Heart right ventricle (tissue), 16 donors: ENCODE data around the gene CHST13. TPM values are rescaled to one million over a fixed set of nuclear protein-coding genes. Genes with fewer than 3 reads are reported as not detected.

ENCODE experiments used
- ATAC-seq, 8 donors: fragments of 200-7000 bp; cut with Tn5 transposase; one replicate each; pipeline ENCODE4 v1.9.1; 2020; ENCODE audit warnings: mild to moderate bottlenecking in 8 of 8, moderate library complexity in 8 of 8, moderate number of reproducible peaks in 1 of 8
- DNase-seq, 2 donors: peaks; one replicate each; pipeline ENCODE4 v3.0.0-alpha.2; 2020
- H3K27ac ChIP-seq, 10 donors: fragments of 200-600 bp; sonication (generic) in 2 of 10; one replicate each; pipeline versions ENCODE4 v1.5.0 to v1.8.0; 2020 to 2022; ENCODE audit warnings: mild to moderate bottlenecking in 3 of 10
- H3K27me3 ChIP-seq, 7 donors: fragments of 200-600 bp; one replicate each; pipeline ENCODE4 v1.8.0; 2021 to 2022; ENCODE audit warnings: mild to moderate bottlenecking in 2 of 7
- H3K36me3 ChIP-seq, 9 donors: fragments of 200-600 bp; sonication (generic) in 1 of 9; one replicate each; pipeline versions ENCODE4 v1.5.0 to v1.8.0; 2020 to 2022; ENCODE audit warnings: mild to moderate bottlenecking in 2 of 9
- H3K4me1 ChIP-seq, 9 donors: fragments of 200-600 bp; sonication (generic) in 1 of 9; one replicate each; pipeline versions ENCODE4 v1.5.0 to v1.8.0; 2020 to 2022; ENCODE audit warnings: mild to moderate bottlenecking in 4 of 9
- H3K4me3 ChIP-seq, 10 donors: fragments of 200-600 bp; sonication (generic) in 2 of 10; one replicate each; pipeline versions ENCODE4 v1.5.0 to v1.8.0; 2020 to 2022; ENCODE audit warnings: mild to moderate bottlenecking in 7 of 10, moderate library complexity in 2 of 10
- H3K9me3 ChIP-seq, 11 donors: fragments of 200-600 bp in 10 of 11; sonication (generic) in 2 of 11; one replicate each; pipeline versions ENCODE4 v1.5.0 to v1.8.0; 2013 to 2022; ENCODE audit warnings: mild to moderate bottlenecking in 2 of 11, control low read depth in 1 of 11, moderate library complexity in 1 of 11
- CTCF ChIP-seq, 9 donors: fragments of 200-600 bp; sonication (generic) in 2 of 9; IDR thresholded peaks; one replicate each; pipeline versions ENCODE4 v1.5.0 to v1.8.0; 2021 to 2022; ENCODE audit warnings: antibody characterized with exemption in 9 of 9, mild to moderate bottlenecking in 5 of 9, moderate library complexity in 1 of 9
- WGBS, 2 donors: extraction: QIAGEN DNeasy Blood & Tissue Kit; methylation state at CpG; one replicate each; pipeline ENCODE4 v1.1.7; 2013; ENCODE audit warnings: inconsistent platforms in 1 of 2; 5-methylcytosine and 5-hydroxymethylcytosine counted together
- intact Hi-C, 10 donors: fragments of 100-400 bp; cut with DNase I; formaldehyde crosslinking; loops; one replicate each; pipeline versions ENCODE4 v1.11.1 to v1.14.2; 2022
- polyA plus RNA-seq, 2 donors: library from polyadenylated mRNA; stranded (reverse); fragments of 200-250 nt; gene quantifications; one replicate each; pipeline ENCODE4 v1.2.3, GENCODE V29; 2013
- total RNA-seq, 10 donors: library from RNA; stranded (reverse); fragmentation: NEBNext Ultra II Directional in 3 of 10; extraction: Animal tissue kit (Norgen Biotek cat#: 25700) in 3 of 10; gene quantifications; one replicate each; pipeline versions ENCODE4 v1.2.1 to v1.2.4, GENCODE V29; 2021 to 2023
- donor health status: Arrhythmogenic right ventricular cardiomyopathy.
- donor health status: ischemic (EF 13 %, LVEDD 7.1; RV severe dilation, severe dysfunction).
- donor health status: healthy with polysubstance abuse.
- donor health status: DM: no; HTN: yes; CAD: no.
- donor health status: DM: no; HTN: no; CAD: no.
- donor health status: ischemic (EF 25% LVEDD 6.9; RV normal size, moderate dysfunction).
- donor health status: ischemic (EF 25% LVEDD 5.7; RV mildly dilated, moderate dysfunction).
- donor health status: healthy.
- donor health status: DM: yes; HTN: yes; CAD: no.
- donor health status: Ischemic cardiomyopathy.
- donor health status: ischemic (EF 35%, LVEDD 5.7; RV mildly dilated, moderate dysfunction).
- donor health status: nonischemic (EF 11% LVEDD 7.7; RV severe dilation, severe dysfunction).
- donor health status: DM: yes; HTN: yes; CAD: no.
- donor health status: PGD.
- donor health status: ischemic (EF 29% LVEDD 5.4; RV normal size, mild dysfunction).
- donor health status: nonischemic (EF 23%, LVEDD 6.1; RV moderate dilation, normal function).

CHST13 gene
- total and polyA plus RNA-seq, 12 donors = 0.12 to 1.2 (median 0.43) TPM

GRCh38 chr3:126488886-126489569 lies 34.9 kb upstream of the CHST13 start:
- TF ChIP-seq CTCF (IDR thresholded peaks at IDR 0.05) = no peak
- intact Hi-C loops = no loop called here
- ATAC-seq (no peak), DNase-seq (no peak)
- Histone ChIP-seq H3K4me3 (no peak overlapping the region), H3K27ac (no peak overlapping the region), H3K27me3 (no peaks in the 10 kb centered on the region), H3K36me3 (no peaks in the 10 kb centered on the region), H3K9me3 (no peaks in the 10 kb centered on the region), H3K4me1 (peaks cover 0 to 22% (median 10%) of the 10 kb centered on the region in 9 donors)
- 91 to 93% methylated on average over 16 of the region's 16 CpGs for WGBS, 2 donors

GRCh38 chr3:126490619-126491018 lies 33.3 kb upstream of the CHST13 start:
- Histone ChIP-seq H3K4me1 (peaks cover 0 to 22% (median 10%) of the 10 kb centered on the region in 9 donors), H3K27me3 (no peaks in the 10 kb centered on the region), H3K27ac (no peak overlapping the region), H3K9me3 (no peaks in the 10 kb centered on the region), H3K36me3 (no peaks in the 10 kb centered on the region), H3K4me3 (no peak overlapping the region)
- no peak for ATAC-seq
- WGBS, 2 donors = 80 to 84% methylated on average over 6 of the region's 6 CpGs
- intact Hi-C loops = no loop called here
- no peak for DNase-seq
- no peak for TF ChIP-seq CTCF (IDR thresholded peaks at IDR 0.05)

GRCh38 chr3:126491221-126492013 lies 32.5 kb upstream of the CHST13 start:
- no peak for ATAC-seq
- intact Hi-C loops = no loop called here
- Histone ChIP-seq H3K4me3 (no peak overlapping the region), H3K36me3 (no peaks in the 10 kb centered on the region), H3K9me3 (no peaks in the 10 kb centered on the region), H3K27me3 (no peaks in the 10 kb centered on the region), H3K4me1 (peaks cover 0 to 22% (median 10%) of the 10 kb centered on the region in 9 donors), H3K27ac (no peak overlapping the region)
- TF ChIP-seq CTCF (IDR thresholded peaks at IDR 0.05) = no peak
- 81 to 89% methylated on average over 21 of the region's 21 CpGs for whole genome bisulfite sequencing, 2 donors
- no peak for DNase-seq

- Histone ChIP-seq H3K27me3 (no peaks in the 10 kb centered on the region), H3K4me3 (no peak overlapping the region), H3K9me3 (no peaks in the 10 kb centered on the region), H3K27ac (no peak overlapping the region), H3K4me1 (peaks cover 0 to 10% (median 0%) of the 10 kb centered on the region in 9 donors), H3K36me3 (no peaks in the 10 kb centered on the region)
- 80 to 89% methylated on average over 14 of the region's 14 CpGs for WGBS, 2 donors
- DNase-seq = no peak
- TF ChIP-seq CTCF (IDR thresholded peaks at IDR 0.05) = no peak
- intact Hi-C loops = no loop called here
- ATAC-seq = no peak
Observed at GRCh38 chr3:126493051-126493450, 30.9 kb upstream of the CHST13 start.
